Dedifferentiated amniotic fluid mesenchymal stem cell (primary cell): ENCODE measurements around the gene KLC4.
"Not testable (repeated sequence)": the region's sequence is repeated elsewhere in the genome, so short reads cannot be mapped to it uniquely, and the experiment has no call there.

Experiments
- DNase-seq: peaks from one replicate; pipeline ENCODE4 v3.0.0-alpha.2; 2016; ENCODE audit errors: extremely low spot score

The KLC4 gene

DNA sequence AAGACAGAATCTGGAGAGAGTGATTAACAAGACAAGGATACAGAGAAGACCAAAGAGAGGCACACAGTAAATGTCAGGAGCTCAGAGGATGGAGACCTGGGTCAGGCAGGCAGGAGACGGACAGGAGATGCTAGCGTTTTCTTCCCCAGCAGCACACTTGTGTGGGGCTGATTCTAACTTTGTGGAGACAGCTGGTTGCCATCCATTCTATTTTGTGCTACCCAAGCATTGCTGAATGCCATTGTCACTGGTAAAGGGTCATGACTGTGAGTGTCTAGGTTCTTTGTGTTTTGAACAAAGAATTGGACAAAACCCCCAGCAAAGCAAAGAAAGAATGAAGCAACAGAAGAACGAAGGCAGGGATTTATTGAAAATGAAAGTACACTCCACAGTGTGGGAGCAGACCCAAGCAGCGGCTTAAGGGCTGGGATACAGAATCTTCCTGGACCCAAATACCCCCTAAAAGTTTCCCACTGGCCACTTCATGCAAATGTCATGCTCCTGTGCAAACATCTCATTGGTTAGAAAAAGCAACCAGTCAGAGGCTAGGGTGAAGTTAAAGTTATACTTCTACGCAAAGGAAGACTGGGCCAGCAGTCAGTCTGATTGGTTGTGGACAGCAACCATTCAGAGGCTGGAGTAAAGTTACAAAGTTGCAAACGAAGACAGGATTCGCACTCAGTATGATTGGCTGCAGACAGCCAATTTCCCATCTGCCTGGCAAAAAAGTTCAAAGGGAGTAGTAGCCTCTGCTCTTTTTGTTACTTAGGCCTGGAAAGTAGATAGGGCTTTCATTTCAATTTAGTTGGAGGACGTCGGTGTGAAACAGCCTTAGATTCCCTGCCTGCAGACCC is 34.2 kb downstream of the KLC4 start:
- peak; percentile 57 for DNase-seq

DNA sequence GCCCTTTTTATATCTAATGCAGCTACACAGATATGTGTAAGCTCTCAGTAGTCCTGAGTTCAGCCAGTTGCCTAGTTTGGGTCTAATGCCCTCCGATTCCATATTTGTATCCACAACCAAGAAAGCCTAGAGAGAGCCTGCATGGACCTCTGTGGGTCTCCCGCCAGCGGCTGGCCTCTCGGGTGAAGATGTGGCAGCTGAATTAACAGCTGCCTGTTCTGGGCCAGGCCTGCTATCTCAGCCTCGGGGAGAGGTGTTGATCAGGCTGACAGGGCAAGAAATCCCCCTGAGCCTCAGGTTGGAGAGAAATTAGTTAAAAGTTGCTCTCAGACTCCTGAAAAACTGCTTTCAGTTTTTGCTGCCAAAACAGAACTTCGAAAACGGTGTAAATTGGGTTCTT is 36.5 kb downstream of the KLC4 start:
- DNase-seq: no peak

DNA sequence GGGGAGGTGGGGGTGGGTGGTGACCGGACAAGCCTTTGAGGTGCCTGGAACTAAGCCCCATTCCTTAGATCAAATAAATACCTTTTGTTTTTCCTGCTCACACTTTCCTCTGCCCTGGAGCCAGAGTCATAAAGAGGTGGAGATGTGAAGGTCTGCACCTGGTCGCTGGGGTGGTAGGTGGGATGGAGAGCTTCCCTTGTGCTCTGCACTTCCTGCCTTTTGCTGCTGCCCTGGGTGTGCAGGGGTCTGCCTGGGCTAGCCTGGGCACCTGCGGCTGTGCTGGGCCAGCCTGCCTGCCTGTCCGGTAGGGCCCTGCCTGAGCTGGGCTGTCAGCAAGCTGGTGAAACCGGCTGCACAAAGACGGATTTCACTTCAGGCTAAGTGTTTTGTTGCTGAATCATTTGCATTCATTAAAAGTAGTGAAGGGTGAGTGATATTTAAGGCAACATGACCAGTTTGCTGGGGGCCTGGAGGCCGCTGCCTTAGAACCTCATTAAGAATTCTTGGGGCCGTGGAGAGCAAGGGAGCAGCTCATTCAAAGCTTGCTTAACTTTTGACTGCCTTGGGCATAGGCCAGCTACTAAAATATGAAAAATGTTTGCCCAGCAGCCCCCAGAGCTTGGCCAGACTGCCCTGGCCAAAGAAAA is 37.1 kb downstream of the KLC4 start:
- peak; percentile 75 for DNase-seq

DNA sequence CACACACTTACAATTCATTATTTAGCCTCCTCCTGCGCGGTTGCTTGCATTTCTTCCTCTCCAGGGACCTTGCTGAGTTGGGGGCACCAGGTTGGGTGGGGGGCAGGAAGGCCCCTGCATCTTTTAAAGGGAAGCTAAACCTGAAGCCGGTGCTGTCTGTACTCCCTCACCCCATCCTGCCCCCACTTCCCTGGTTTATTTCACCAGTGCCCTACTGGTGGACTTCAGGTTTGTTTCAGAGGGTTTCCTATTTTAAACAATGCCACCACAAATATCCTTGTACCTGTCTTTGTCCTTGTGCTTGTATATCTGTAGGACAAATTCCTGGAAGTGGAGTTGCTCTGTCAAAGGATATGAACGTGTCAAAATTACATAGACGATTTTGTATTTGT is 37.7 kb downstream of the KLC4 start:
- no peak for DNase-seq

GRCh38 chr6:43097502-43097901 is 38.1 kb downstream of the KLC4 start:
- DNase-seq: no peak

DNA sequence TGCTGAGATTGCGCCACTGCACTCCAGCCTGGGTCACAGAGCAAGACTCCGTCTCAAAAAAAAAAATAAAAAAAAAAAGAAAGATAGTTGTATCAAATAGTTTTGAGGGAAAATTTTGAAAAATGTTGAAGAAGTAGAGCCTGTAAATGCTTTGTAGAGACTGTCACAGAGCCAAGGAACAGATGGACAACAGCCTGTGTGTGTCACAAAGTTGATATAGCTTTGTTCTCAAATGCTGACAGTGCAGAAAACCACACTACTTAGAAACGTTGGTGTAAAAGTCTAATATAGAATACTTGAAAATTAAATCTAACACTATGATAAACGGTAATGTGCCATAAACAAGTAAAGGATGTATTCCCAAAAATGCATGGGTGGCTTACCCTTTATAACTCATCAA is 42.1 kb downstream of the KLC4 start:
- no peak for DNase-seq

- no peak for DNase-seq
Measured at GRCh38 chr6:43103253-43103876, 43.9 kb downstream of the KLC4 start.

- no peak for DNase-seq
Measured at GRCh38 chr6:43105538-43106222, 46.2 kb downstream of the KLC4 start.

- DNase-seq: no peak
Measured at GRCh38 chr6:43107344-43108062, 48.1 kb downstream of the KLC4 start.

- DNase-seq: no peak
Measured at GRCh38 chr6:43113431-43114260, 54.2 kb downstream of the KLC4 start.

DNA sequence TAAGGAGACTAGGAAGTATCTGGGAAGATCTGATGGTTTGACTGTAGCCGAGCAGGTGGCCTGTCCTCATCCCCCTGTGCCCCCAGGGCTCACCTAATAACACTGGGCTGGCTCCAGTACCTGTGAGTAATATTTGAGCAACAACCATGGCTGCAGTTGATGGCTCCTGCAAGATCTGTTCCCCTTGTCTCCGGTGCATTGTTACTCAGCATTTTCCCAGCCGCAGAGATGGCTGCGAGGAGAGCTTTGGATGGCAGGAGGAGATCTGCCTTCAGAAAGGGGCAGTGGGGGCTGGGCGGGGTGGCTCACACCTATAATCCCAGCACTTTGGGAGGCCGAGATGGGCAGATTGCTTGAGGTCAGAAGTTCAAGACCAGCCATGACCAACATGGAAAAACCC is 55.9 kb downstream of the KLC4 start:
- DNase-seq: no peak

GRCh38 chr6:43117466-43117865 is 58.0 kb downstream of the KLC4 start:
- DNase-seq: not testable (repeated sequence)

DNA sequence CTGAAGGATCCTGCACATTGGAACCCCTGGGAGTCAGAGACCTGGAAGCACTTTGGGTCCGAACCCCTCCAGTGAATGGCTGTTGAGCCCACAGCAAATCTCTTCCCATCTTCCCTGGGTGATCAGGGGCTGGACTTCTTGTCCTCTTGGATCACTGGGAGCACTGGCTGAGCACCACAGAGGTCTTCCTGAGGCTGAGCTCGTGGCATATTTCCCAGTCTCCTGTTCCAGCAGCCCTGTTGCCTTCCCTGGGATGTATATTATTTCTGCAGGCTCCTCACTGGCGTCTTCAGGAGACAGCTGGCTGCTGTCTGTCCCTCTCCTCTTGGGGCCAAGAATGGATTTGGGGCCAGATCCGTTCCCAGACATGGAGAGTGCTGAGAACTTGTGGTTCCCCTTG is 60.1 kb downstream of the KLC4 start:
- no peak for DNase-seq

GRCh38 chr6:43120101-43120763 is 60.8 kb downstream of the KLC4 start:
- DNase-seq: no peak

- DNase-seq: peak; percentile 99
Measured at GRCh38 chr6:43120944-43121913, 61.8 kb downstream of the KLC4 start.

GRCh38 chr6:43122146-43122545 is 62.7 kb downstream of the KLC4 start:
- DNase-seq: no peak

DNA sequence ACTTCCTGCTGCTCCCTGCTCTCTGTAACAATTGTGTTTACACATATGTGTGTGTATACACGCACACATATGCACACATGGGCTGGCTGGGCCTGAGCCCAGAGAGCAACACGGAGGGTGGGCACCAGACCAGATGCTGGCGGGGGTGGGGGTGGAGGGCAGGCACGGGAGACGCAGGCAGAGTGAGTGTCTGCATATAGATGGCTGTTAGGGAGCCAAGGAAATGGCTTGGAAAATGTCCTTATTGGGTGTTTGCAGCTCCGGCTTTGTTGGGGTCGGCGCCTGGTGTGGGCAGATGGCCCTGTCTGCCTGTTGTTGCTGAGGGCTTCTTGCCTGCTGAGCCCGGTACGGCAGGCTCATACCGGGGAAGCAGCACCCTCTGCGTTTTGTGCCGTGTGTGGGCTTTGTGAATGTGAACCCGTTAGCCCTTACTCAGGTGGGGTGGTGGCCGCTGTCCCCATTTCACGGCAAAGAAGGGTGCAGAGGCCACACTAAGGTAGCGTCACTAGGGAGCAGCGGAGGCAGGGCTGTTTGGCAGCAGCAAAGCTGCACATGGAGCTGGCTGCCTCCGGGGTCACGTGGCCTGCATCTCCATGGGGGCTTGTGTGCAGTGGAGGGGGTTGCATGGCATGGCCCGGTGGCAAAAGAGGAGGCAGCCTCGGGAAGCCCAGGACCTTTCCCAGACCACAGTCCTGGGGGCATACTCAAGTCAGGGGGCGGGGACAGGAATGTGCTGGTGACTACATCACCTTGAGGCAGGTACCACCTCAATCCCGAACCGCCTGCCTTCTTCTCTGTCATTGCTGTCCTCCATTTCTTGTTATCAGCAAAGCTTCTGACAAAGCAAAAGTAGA is 64.3 kb downstream of the KLC4 start:
- DNase-seq: no peak

GRCh38 chr6:43124481-43124880 is 65.0 kb downstream of the KLC4 start:
- DNase-seq: no peak
